Stimulated activated CD8-positive, alpha-beta memory T cell treated with anti-CD3 and anti-CD28 coated beads, Interleukin-4, amount 100 ng/mL, for 4 hours (primary cell): ENCODE measurements around the gene SGIP1.
A peak's percentile ranks its signal among the peaks of the same experiment; 100 is the strongest.
"Not testable (repeated sequence)": the region's sequence is repeated elsewhere in the genome, so short reads cannot be mapped to it uniquely, and the experiment has no call there.

Source experiments
- DNase-seq, 2 donors: peaks; one replicate each; pipeline ENCODE4 v3.0.0-alpha.2; 2020; ENCODE audit warnings: low read depth in 2 of 2, low spot score in 1 of 2

The SGIP1 gene

GRCh38 chr1:66725885-66726665 is 192.1 kb downstream of the SGIP1 start:
- peak in 1 of 2 donors; percentile 6 for DNase-seq

- DNase-seq = no peak
These were observed 194.1 kb downstream of the SGIP1 start for GRCh38 chr1:66728021-66728420.

- not testable (repeated sequence) for DNase-seq
These were observed 194.8 kb downstream of the SGIP1 start for GRCh38 chr1:66728716-66729115.

DNA sequence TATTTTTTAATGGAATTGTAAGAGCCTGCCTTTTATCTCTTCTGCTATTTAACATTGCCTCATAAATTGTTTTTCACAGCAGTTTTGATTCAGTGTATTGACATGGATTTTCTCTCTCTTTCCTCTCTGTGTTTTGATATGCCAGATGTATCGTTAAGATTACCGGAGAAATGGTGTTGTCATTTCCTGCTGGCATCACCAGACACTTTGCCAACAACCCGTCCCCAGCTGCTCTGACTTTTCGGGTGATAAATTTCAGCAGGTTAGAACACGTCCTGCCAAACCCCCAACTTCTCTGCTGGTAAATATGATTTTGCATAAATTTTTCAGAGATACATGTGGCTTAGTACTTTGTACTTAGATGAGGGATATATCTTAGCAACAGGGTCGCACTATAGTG is 195.2 kb downstream of the SGIP1 start:
- DNase-seq = no peak

DNA sequence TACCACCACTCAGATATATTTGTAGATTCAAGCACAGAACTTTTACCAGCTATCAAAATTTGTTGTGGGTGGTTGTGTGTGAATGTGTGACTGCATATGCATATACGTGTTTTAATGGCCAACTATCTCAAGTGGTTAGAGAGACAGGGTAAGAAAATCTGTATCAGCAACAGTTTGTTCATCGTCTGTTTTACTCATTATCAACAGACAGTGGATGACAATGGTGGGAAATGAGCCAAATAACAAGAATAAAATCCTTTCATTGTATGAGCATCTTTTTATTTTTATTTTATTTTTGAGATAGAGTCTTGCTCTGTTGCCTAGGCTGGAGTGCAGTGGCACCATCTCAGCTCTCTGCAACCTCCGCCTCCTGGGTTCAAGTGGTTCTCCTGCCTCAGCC is 195.6 kb downstream of the SGIP1 start:
- DNase-seq = no peak

DNA sequence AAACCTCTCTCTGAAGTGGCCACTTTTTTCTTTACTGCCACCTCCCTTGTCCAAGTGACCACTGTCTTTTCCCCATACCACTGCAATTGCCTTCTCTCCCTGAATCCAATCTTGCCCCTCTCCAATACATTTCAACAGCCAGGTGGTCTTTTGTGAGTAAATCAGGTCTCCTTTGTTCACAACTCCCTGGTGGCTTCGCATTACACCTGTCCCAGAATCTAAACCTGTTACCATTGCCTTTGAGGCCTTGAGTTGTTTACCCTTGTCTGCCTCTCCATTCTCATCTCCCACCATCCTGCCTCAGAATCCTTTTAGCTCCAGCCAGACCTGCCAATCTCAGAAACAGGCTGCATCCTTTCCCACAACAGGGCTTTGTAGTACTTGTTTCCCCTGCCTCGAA is 196.5 kb downstream of the SGIP1 start:
- DNase-seq = no peak

DNA sequence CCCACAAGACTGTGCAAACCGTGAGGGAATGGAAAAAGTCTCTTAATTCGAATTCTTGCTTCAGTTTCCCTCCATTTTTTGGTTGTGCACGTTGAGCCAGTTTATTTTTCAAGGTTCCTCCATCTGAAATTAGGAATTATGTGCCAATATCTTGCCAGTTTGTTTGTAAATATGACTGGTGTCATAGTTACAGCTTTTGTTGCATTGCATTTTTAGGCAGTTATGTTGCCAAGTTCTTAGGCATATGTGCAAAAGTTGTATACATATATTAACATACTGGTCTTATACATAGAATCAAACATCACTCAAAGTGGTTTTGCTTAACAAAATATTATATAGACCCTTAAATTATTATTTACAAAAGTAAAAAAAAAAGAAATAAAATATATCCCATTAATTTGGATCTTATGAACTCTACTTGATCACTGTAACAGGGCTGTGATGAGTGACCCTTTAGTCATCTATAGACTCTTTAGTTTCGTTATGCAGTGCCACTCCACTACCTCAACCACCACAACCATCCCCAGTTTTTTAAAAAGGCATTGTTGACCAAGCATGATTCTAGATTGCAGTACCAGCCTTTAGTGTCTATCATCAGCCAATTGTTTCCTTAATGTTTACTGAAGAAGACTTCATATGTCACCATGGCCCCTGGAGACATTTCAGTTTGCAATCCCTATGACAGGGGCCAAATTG is 197.4 kb downstream of the SGIP1 start:
- DNase-seq = no peak

DNA sequence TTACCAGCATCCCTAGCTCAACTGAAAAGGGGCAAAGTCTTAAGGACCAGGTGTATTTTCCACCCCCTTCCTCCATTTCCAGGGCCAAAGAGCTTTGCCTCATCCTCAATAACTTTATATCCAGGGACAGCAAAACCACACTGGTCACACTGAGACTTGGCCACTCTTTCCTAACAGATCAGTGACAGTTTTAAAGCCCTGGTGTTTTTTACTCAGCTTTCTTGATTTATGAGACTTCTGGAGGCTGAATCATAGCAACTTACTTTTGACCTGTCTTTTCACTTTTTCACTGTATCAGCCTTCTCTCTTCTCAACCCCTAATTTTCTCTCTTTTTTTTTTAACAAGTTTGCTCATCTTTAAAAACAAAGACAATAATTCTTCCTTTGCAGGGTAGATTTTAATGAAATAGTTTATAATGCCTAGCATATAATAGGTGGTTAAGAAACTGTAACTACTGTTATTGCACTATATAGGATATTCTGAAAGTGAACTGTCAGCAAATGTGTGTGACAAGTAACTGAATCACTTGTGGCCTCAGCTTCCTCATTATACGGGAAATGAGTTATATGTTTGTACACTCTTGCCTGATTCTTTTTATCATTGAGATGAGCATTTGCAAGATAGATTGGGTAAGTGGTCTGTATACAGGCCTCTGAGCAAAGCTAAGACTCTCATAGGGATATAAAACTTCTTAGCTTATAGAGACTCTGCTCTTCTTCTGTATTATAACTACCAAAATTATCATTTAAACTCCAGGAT is 198.6 kb downstream of the SGIP1 start:
- DNase-seq = no peak

DNA sequence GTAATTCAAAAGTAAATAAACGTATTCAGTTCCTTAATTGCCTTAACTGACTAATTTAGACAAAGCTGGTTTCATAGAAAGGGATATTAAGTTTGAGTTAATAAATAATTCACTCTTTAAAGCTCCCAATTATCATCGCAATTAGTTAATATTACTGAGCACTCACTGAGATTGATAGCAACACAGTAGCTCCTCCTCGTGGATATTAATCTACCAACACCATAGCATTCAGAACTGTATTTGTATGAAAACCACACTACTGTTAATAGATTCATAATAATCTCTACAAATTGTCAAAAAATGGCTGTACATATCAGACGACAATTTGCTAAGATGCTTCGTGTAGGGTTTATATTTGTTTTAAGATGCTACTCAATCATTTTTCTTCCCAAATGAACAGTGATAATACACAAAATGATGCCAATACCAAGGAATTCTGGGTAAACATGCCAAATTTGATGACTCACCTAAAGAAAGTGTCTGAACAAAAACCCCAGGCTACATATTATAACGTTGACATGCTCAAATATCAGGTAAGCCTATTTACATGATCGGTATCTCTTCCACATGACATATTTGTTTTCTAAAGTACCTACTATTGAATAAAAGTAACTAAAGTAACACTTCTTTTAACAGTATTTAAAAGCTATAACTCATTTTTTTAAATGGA is 199.5 kb downstream of the SGIP1 start:
- DNase-seq = no peak

GRCh38 chr1:66734531-66734930 is 200.6 kb downstream of the SGIP1 start:
- DNase-seq = not testable (repeated sequence)

DNA sequence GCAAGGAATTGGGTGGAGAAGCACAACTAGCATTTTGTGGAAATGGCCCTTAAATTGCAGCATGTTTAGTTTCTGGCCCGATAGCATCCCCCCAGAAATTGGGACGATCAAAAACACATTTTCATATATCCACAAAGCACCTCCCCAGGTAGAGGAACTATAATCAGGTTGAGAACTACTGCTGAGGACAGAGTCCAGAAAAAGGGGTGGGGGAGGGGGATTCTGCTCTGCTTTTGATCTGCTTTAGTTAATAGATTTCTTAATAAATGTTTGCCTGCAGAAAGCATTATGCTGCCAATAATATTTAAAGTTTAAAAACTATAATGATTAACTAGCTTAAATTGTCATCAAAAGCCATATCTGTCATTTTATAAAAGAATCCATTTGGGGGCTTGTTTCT is 203.9 kb downstream of the SGIP1 start:
- no peak for DNase-seq

- DNase-seq = no peak
These were observed 205.6 kb downstream of the SGIP1 start for GRCh38 chr1:66739401-66740157.

DNA sequence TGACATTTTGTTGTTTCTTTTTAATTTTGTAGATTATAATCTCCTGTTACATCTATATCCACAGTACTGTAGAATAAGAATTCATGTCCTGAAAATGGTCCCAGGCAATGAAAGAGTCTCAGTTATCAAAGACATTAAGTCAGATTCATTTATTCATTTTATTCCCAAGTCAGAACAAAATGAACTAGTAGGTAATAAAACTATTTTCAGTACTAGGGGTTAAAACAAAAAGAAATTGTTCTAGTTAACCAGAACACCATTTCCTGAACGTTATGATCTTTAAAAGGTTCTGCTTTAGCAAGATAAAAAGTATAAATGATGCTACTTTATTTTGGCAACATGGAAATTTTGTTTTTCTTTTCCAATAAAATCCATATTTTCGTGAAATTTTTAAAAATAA is 211.5 kb downstream of the SGIP1 start:
- no peak for DNase-seq

DNA sequence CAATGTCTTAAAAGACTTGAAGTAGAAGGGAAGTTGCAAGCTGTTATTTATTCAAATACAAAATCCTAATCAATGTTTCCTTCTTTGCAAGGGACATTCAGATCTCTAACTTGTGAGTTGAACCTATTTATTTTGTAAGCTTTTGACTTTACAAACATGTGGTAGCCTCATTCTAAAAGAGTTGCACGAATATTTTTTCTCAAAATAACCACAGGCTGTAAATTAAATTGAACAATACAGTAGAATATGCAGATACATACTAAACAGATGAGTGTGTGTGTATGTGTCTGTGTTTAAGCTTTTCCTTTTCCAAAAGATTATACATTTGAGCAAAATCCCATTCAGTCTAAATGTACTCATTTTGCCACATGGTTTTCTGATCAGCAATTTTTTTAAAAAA is 213.5 kb downstream of the SGIP1 start:
- DNase-seq = no peak

DNA sequence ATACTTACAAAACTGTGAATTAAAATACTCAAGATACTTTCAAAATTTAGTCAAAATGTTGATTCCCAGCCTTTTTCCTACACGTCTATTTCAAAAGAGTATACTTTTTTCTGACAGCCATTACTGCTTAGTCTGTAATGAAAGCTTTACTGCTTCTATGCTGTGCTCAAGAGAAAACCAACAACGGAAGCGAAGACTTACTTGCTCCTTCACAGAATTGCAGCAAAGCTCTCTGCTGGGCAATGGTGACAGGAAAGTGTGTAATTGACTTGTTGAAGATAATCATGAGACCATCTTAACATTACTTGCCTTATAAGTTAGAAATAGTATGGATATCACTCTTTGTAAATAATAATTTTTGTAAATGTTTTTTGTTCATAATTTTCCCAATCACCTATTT is 216.6 kb downstream of the SGIP1 start:
- no peak for DNase-seq

- DNase-seq = no peak
These were observed 217.2 kb downstream of the SGIP1 start for GRCh38 chr1:66751160-66751559.

- no peak for DNase-seq
These were observed 218.1 kb downstream of the SGIP1 start, which contains the start of gene DYNLT5 for GRCh38 chr1:66752000-66752592. Gene DYNLT5 (plus strand): TSS chr1:66752459. CDS start chr1:66754659, 2,200 bp downstream.

DNA sequence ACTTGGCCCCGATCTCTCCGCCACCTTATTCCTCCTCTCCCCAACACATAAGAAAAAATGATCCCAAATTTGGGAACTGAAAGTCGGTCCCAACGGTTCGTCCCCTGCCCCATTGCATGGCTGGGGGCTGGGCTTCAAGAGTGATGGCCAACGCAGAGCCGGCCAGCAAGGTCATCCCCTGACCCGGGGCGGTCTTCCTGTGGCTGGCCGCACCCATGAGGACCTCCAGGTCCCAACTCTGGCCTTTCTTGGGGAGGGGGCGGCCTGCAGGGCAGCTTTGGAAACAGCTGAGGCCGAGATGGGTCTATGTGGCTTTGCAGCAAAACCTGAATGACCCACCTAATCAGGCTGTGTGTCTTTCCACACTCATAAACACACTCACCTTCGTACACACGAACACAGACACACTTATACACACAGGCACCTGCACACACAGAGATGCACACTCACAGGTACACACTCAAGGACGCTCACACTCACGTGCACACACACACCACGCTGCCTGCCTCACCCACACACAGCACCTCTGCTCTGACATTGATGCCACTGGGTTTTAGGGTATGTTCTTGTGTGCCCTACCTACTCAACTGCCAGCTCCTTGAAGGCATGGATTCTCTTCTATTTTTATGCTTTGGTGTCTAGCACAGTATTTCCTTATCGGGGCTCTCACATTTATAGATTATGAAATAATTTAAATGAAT is 218.9 kb downstream of the SGIP1 start:
- no peak for DNase-seq

DNA sequence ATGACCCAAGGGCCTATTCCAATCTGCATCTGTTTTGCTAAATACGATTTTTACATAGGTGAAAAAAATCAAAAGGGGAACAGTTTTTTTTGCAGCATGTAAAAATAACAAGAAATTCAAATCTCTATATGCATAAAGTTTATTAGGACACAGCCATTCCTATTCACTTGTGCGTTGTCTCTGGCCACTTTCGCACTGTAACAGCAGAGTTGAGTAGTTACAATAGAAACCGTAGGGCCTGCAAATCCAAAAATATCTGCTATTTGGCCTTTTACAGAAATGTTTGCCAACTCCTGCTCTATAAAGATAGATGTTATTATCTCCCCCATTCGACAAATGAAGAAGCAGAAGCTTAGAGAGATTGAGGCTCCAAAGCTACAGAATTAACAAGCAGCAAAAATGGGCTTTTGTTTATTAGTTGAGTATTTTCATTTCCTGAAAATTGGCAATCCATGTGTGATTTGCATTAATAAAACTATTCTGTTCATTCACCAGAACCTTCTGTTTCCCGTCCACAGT is 223.8 kb downstream of the SGIP1 start:
- no peak for DNase-seq
